Measurements from ENCODE around the gene GRIP2. TPM values are rescaled to one million over a fixed set of nuclear protein-coding genes. Genes with fewer than 3 reads are reported as not detected.

The GRIP2 gene
- total RNA-seq, 2 experiments from 2014 or later, result not detected

- DNase-seq, result no peak
- Histone ChIP-seq H3K36me3 (ENCODE audit: insufficient read depth, low read length) (peaks cover 71% of the 10 kb centered on the region), H3K9me3 (ENCODE audit: control insufficient read depth in 1 of 2, insufficient read depth in 1 of 2, low read length in 2 of 2) (no peaks in the 10 kb centered on the region), H3K4me3 (ENCODE audit: low read length) (no peak overlapping the region), H3K4me1 (ENCODE audit: insufficient read depth, low read length) (peaks cover 8% of the 10 kb centered on the region), H3K27me3 (ENCODE audit: control insufficient read depth in 1 of 2, insufficient read depth in 2 of 2, low read length in 2 of 2) (no peaks in the 10 kb centered on the region), H3K27ac (ENCODE audit: low read depth in 1 of 2, low read length in 2 of 2) (no peak overlapping the region)
- CTCF ChIA-PET, result no interaction called here
- POLR2A ChIA-PET, result no interaction called here
- H3K27ac Mint-ChIP-seq, result no peak overlapping the region
- no peaks in the 10 kb centered on the region for H3K4me1 Mint-ChIP-seq (ENCODE audit: low read depth)
- no peak overlapping the region for H3K4me3 Mint-ChIP-seq
- TF ChIP-seq CTCF (IDR thresholded peaks at IDR 0.05), result no peak
- peaks cover 60% of the 10 kb centered on the region for H3K36me3 Mint-ChIP-seq (ENCODE audit: low read depth)
- intact Hi-C loops (cut with DNase I, micrococcal nuclease), result no loop called here
- H3K9me3 Mint-ChIP-seq, result no peaks in the 10 kb centered on the region
- H3K27me3 Mint-ChIP-seq, result no peaks in the 10 kb centered on the region
- no peak for ATAC-seq (ENCODE audit: poor library complexity)
Observed at GRCh38 chr3:14445773-14446172, 94.4 kb downstream of the GRIP2 start.

- Histone ChIP-seq H3K27me3 (ENCODE audit: control insufficient read depth in 1 of 2, insufficient read depth in 2 of 2, low read length in 2 of 2) (no peaks in the 10 kb centered on the region), H3K36me3 (ENCODE audit: insufficient read depth, low read length) (peaks cover 59% of the 10 kb centered on the region), H3K4me3 (ENCODE audit: low read length) (no peak overlapping the region), H3K9me3 (ENCODE audit: control insufficient read depth in 1 of 2, insufficient read depth in 1 of 2, low read length in 2 of 2) (no peaks in the 10 kb centered on the region), H3K27ac (ENCODE audit: low read depth in 1 of 2, low read length in 2 of 2) (no peak overlapping the region), H3K4me1 (ENCODE audit: insufficient read depth, low read length) (peaks cover 22% of the 10 kb centered on the region)
- ChIA-PET CTCF (no interaction called here), POLR2A (no interaction called here)
- H3K4me1 Mint-ChIP-seq (ENCODE audit: low read depth), result peaks cover 9% of the 10 kb centered on the region
- H3K27ac Mint-ChIP-seq, result no peak overlapping the region
- H3K9me3 Mint-ChIP-seq, result no peaks in the 10 kb centered on the region
- intact Hi-C loops (cut with DNase I, micrococcal nuclease), result no loop called here
- TF ChIP-seq CTCF (IDR thresholded peaks at IDR 0.05), result no peak
- no peak for ATAC-seq (ENCODE audit: poor library complexity)
- H3K27me3 Mint-ChIP-seq, result no peaks in the 10 kb centered on the region
- no peak overlapping the region for H3K4me3 Mint-ChIP-seq
- DNase-seq, result no peak
- H3K36me3 Mint-ChIP-seq (ENCODE audit: low read depth), result peaks cover 49% of the 10 kb centered on the region
Observed at GRCh38 chr3:14444380-14444779, 95.8 kb downstream of the GRIP2 start.

- Histone ChIP-seq H3K27me3 (ENCODE audit: control insufficient read depth in 1 of 2, insufficient read depth in 2 of 2, low read length in 2 of 2) (no peaks in the 10 kb centered on the region), H3K9me3 (ENCODE audit: control insufficient read depth in 1 of 2, insufficient read depth in 1 of 2, low read length in 2 of 2) (no peaks in the 10 kb centered on the region), H3K4me3 (ENCODE audit: low read length) (no peak overlapping the region), H3K27ac (ENCODE audit: low read depth in 1 of 2, low read length in 2 of 2) (no peak overlapping the region), H3K36me3 (ENCODE audit: insufficient read depth, low read length) (peaks cover 34% of the 10 kb centered on the region), H3K4me1 (ENCODE audit: insufficient read depth, low read length) (peaks cover 36% of the 10 kb centered on the region)
- Mint-ChIP-seq H3K27ac (no peak overlapping the region), H3K9me3 (no peaks in the 10 kb centered on the region), H3K36me3 (ENCODE audit: low read depth) (peaks cover 26% of the 10 kb centered on the region), H3K4me1 (ENCODE audit: low read depth) (peaks cover 12% of the 10 kb centered on the region), H3K4me3 (no peak overlapping the region), H3K27me3 (no peaks in the 10 kb centered on the region)
- no peak for ATAC-seq (ENCODE audit: poor library complexity)
- peak in 2 of 14 experiments; percentile 33 to 53 for DNase-seq
- intact Hi-C loops (cut with DNase I, micrococcal nuclease), result no loop called here
- no peak for TF ChIP-seq CTCF (IDR thresholded peaks at IDR 0.05)
- CTCF ChIA-PET, result no interaction called here
- POLR2A ChIA-PET, result interaction anchor here (1.4 kb wide), 1 partner anchor 9 kb away, joined by 7 read pairs; no protein-coding TSS in a partner anchor
Observed at GRCh38 chr3:14441920-14442300, 98.2 kb downstream of the GRIP2 start.
